Keratinocyte (primary cell): ENCODE results near the gene AFM. TPM values are rescaled to one million over a fixed set of nuclear protein-coding genes. Genes with fewer than 3 reads are reported as not detected.

Experiments used
- DNase-seq: peaks from one replicate; pipeline ENCODE4 v3.0.0-alpha.2; 2011; ENCODE audit warnings: low read depth, missing footprints, low spot score
- FAIRE-seq: peaks from 2 replicates; lab custom pipeline; 2011; peaks lifted over from hg19 to GRCh38; lab: Jason Lieb, UNC
- H2AFZ ChIP-seq: 2 replicates; pipeline ENCODE4 v1.6.0; 2012; ENCODE audit warnings: low read length, control low read depth, inconsistent platforms; ENCODE audit not compliant: control insufficient read depth
- H3K27ac ChIP-seq: 2 replicates; pipeline ENCODE4 v1.5.1; 2011; ENCODE audit warnings: low read length; ENCODE audit not compliant: control insufficient read depth, insufficient read depth
- H3K27me3 ChIP-seq: 3 replicates; pipeline ENCODE4 v1.6.0; 2011; ENCODE audit warnings: low read length; ENCODE audit not compliant: control insufficient read depth, insufficient read depth; ENCODE audit errors: extremely low read depth
- H3K36me3 ChIP-seq, 2 experiments: 2 replicates in 1 of 2; 3 replicates in 1 of 2; pipeline ENCODE4 v1.5.1; 2011; ENCODE audit warnings: low read length in 2 of 2, mild to moderate bottlenecking in 1 of 2; ENCODE audit not compliant: control insufficient read depth in 2 of 2, insufficient read depth in 2 of 2; ENCODE audit errors: extremely low read depth in 1 of 2
- H3K4me1 ChIP-seq: 3 replicates; pipeline ENCODE4 v1.5.1; 2011; ENCODE audit warnings: low read length; ENCODE audit not compliant: control insufficient read depth, insufficient read depth; ENCODE audit errors: extremely low read depth
- H3K4me2 ChIP-seq: 3 replicates; pipeline ENCODE4 v1.6.0; 2011; ENCODE audit warnings: low read depth, low read length; ENCODE audit not compliant: control insufficient read depth, insufficient read depth; ENCODE audit errors: extremely low read depth
- H3K4me3 ChIP-seq, 3 experiments: fragments of 200-600 bp in 1 of 3; sonication (generic) in 1 of 3; 2 replicates in 2 of 3; 3 replicates in 1 of 3; pipeline ENCODE4 v1.5.1; 2011 to 2016; ENCODE audit warnings: low read length in 3 of 3, mild to moderate bottlenecking in 3 of 3, control low read depth in 2 of 3, inconsistent platforms in 1 of 3, low read depth in 1 of 3, mixed read lengths in 1 of 3, mixed run types in 1 of 3, moderate library complexity in 1 of 3; ENCODE audit not compliant: control insufficient read depth in 2 of 3, insufficient read depth in 2 of 3; ENCODE audit errors: extremely low read depth in 1 of 3
- H3K79me2 ChIP-seq: 2 replicates; pipeline ENCODE4 v1.6.0; 2012; ENCODE audit warnings: low read length; ENCODE audit not compliant: control insufficient read depth, insufficient read depth
- H3K9ac ChIP-seq: 3 replicates; pipeline ENCODE4 v1.6.0; 2011; ENCODE audit warnings: low read length; ENCODE audit not compliant: control insufficient read depth, insufficient read depth; ENCODE audit errors: extremely low read depth
- H3K9me1 ChIP-seq: 3 replicates; pipeline ENCODE4 v1.6.0; 2011; ENCODE audit warnings: low read length; ENCODE audit not compliant: control insufficient read depth, insufficient read depth; ENCODE audit errors: extremely low read depth
- H3K9me3 ChIP-seq: 2 replicates; pipeline ENCODE4 v1.5.1; 2012; ENCODE audit warnings: low read depth, low read length; ENCODE audit not compliant: control insufficient read depth
- H4K20me1 ChIP-seq: 3 replicates; pipeline ENCODE4 v1.6.0; 2011; ENCODE audit warnings: low read length; ENCODE audit not compliant: control insufficient read depth, insufficient read depth; ENCODE audit errors: extremely low read depth
- CTCF ChIP-seq, 3 experiments: IDR thresholded peaks in 1 of 3; conservative IDR thresholded peaks in 1 of 3; optimal IDR thresholded peaks in 1 of 3; 2 replicates in 2 of 3; 3 replicates in 1 of 3; pipeline versions ENCODE3 to v1.5.1; 2011; ENCODE audit warnings: low read length in 3 of 3, mild to moderate bottlenecking in 3 of 3, moderate library complexity in 2 of 3, control low read depth in 1 of 3, inconsistent platforms in 1 of 3; ENCODE audit not compliant: insufficient read depth in 2 of 3; ENCODE audit errors: extremely low read depth in 1 of 3
- EZH2 ChIP-seq: IDR thresholded peaks from one replicate; pipeline ENCODE4 v1.6.1; 2012; ENCODE audit warnings: inconsistent platforms, mild to moderate bottlenecking, low read length, moderate library complexity
- dilution Hi-C: fragments of 300-500 bp; cut with MboI; formaldehyde crosslinking; loops from one replicate; pipeline ENCODE4 v1.7.0; 2020; ENCODE audit warnings: low sequenced_read_pairs; ENCODE audit not compliant: extremely low pct_ligation_motif_present
- polyA plus RNA-seq, 5 experiments: library from polyadenylated mRNA; depleted of rRNA in 3 of 5; stranded (reverse) in 3 of 5; stranded (forward) in 1 of 5; unstranded in 1 of 5; fragments of >200 nt; gene quantifications; 1 replicate in 1 of 5; 2 replicates in 3 of 5; 3 replicates in 1 of 5; pipeline versions ENCODE4 v1.2.1 to v1.2.3, GENCODE V29; 2011 to 2012; ENCODE audit warnings: missing spikeins in 2 of 5, low read depth in 1 of 5, low replicate concordance in 1 of 5

The AFM gene
- polyA plus RNA-seq, 1 donor (not counting 4 experiments of a cell fraction or from before 2014, with no cell fraction given), result not detected

- H3K9me1 ChIP-seq, result no peaks in the 10 kb centered on the region
- FAIRE-seq (no peak), DNase-seq (no peak)
- H3K36me3 ChIP-seq, result no peaks in the 10 kb centered on the region
- no peaks in the 10 kb centered on the region for H3K27me3 ChIP-seq
- no peaks in the 10 kb centered on the region for H4K20me1 ChIP-seq
- no peaks in the 10 kb centered on the region for H3K9me3 ChIP-seq
- H3K9ac ChIP-seq, result no peak overlapping the region
- dilution Hi-C loops, result no loop called here
- H3K27ac ChIP-seq, result no peak overlapping the region
- no peaks in the 10 kb centered on the region for H3K4me1 ChIP-seq
- no peak overlapping the region for H2AFZ ChIP-seq
- H3K4me3 ChIP-seq, result no peak overlapping the region
- TF ChIP-seq CTCF (optimal IDR thresholded peaks at IDR 0.05 in 1 of 3, IDR thresholded peaks at IDR 0.05 in 1 of 3, conservative IDR thresholded peaks at IDR 0.05 in 1 of 3; ENCODE audit: extremely low read depth in 1 of 3, insufficient read depth in 2 of 3, low read length in 3 of 3), result no peak
- no peaks in the 10 kb centered on the region for H3K79me2 ChIP-seq
- no peak overlapping the region for H3K4me2 ChIP-seq
Measured at GRCh38 chr4:73523126-73523525, 41.6 kb downstream of the AFM start.

GRCh38 chr4:73525611-73526010, 44.1 kb downstream of the AFM start:
- no peaks in the 10 kb centered on the region for H3K36me3 ChIP-seq
- H3K27me3 ChIP-seq, result no peaks in the 10 kb centered on the region
- no peaks in the 10 kb centered on the region for H3K4me1 ChIP-seq
- H3K9me3 ChIP-seq, result no peaks in the 10 kb centered on the region
- no peak overlapping the region for H2AFZ ChIP-seq
- no peaks in the 10 kb centered on the region for H3K9me1 ChIP-seq
- FAIRE-seq (no peak), DNase-seq (no peak)
- H3K9ac ChIP-seq, result no peak overlapping the region
- H3K79me2 ChIP-seq, result no peaks in the 10 kb centered on the region
- TF ChIP-seq EZH2, result no peak
- no peak for TF ChIP-seq CTCF (optimal IDR thresholded peaks at IDR 0.05 in 1 of 3, IDR thresholded peaks at IDR 0.05 in 1 of 3, conservative IDR thresholded peaks at IDR 0.05 in 1 of 3; ENCODE audit: extremely low read depth in 1 of 3, insufficient read depth in 2 of 3, low read length in 3 of 3)
- H3K4me3 ChIP-seq, result no peak overlapping the region
- H4K20me1 ChIP-seq, result no peaks in the 10 kb centered on the region
- dilution Hi-C loops, result no loop called here
- H3K27ac ChIP-seq, result no peak overlapping the region
- H3K4me2 ChIP-seq, result no peak overlapping the region
